Thyroid gland (tissue), 4 donors: ENCODE results near the gene SLC25A15.

Experiments used
- CTCF ChIP-seq, 6 experiments: fragments of 200-600 bp in 3 of 6; fragments of 450-650 bp in 3 of 6; sonication (generic) in 3 of 6; IDR thresholded peaks; one replicate each; pipeline ENCODE4 v1.5.1; 2016 to 2019; ENCODE audit warnings: antibody characterized with exemption in 6 of 6, mild to moderate bottlenecking in 2 of 6, inconsistent platforms in 1 of 6, moderate library complexity in 1 of 6
- POLR2A ChIP-seq, 2 donors: fragments of 450-650 bp; IDR thresholded peaks; one replicate each; pipeline ENCODE4 v1.6.1; 2017; ENCODE audit warnings: antibody characterized with exemption in 2 of 2, mild to moderate bottlenecking in 2 of 2, moderate library complexity in 1 of 2

GRCh38 chr13:40776232-40776631 lies 13.2 kb upstream of the SLC25A15 start:
- TF ChIP-seq CTCF (IDR thresholded peaks at IDR 0.05) (no peak), POLR2A (IDR thresholded peaks at IDR 0.05) (no peak)
